GM18526 (cell line): ENCODE measurements around the gene CBX6.

Source experiments
- POLR2A ChIP-seq: IDR thresholded peaks from 3 replicates; pipeline ENCODE4 v1.6.1; 2011; ENCODE audit not compliant: insufficient read length; ENCODE audit errors: extremely low read depth

Gene CBX6

GRCh38 chr22:38850941-38851849 lies 20.8 kb downstream of the CBX6 start:
- TF ChIP-seq POLR2A = no peak

- no peak for TF ChIP-seq POLR2A
These were observed 21.6 kb downstream of the CBX6 start for GRCh38 chr22:38850399-38850798.

- no peak for TF ChIP-seq POLR2A
These were observed 22.2 kb downstream of the CBX6 start for GRCh38 chr22:38849811-38850210.

DNA sequence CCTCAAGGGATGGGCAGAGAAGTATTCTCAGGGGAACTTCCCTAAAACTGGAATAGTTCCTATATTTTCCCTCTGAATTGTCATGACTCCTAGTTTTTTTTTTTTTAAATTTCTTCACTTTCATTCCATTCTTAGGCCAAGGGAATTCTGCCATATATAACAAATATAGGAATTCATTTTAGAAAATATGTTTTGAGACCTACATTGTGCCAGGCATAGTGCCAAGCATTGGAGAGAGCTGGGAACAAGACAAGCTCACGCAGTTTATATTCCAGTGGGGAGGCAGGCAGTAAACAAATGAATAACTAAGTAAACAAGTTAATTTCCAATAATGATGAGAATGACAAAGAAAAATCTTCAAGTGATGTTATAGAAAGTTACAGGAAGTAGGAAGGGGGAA lies 25.6 kb downstream of the CBX6 start:
- TF ChIP-seq POLR2A = no peak

DNA sequence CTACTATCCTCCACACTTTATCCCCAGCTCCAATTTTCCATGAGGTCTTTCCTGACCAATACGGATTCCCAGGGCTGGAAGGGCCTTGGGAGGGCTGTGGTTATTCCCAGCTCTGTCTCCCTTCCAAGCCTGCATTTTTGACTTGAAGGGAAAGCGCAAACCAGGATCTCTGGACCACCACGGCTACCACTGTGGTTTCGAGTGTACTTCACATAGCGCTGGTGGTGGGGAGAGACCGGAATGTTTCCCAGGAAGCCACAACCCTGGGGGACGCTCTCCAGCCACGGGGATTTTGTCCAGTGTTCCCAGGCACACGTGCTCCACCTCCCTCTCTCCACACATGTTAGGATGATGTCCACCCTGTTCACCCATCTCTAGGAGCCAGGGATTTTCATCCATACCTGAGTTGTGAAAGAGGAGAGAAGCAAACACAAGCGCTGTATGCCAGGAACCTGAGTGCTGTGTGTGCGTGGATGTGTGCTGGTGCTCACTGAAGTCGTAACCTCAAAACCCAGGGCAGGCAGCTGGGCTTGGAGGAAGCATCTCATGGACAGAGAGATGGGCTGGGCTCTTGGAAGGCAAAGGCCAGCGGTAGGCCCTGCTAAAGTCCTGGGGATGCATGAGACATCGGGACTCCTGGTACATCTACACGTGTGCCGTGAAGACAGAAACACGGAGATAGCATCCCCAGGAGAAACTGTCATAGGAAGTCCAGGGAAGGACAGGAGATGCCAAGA lies 26.8 kb downstream of the CBX6 start:
- TF ChIP-seq POLR2A = no peak

- no peak for TF ChIP-seq POLR2A
These were observed 27.6 kb downstream of the CBX6 start for GRCh38 chr22:38844315-38845003.

DNA sequence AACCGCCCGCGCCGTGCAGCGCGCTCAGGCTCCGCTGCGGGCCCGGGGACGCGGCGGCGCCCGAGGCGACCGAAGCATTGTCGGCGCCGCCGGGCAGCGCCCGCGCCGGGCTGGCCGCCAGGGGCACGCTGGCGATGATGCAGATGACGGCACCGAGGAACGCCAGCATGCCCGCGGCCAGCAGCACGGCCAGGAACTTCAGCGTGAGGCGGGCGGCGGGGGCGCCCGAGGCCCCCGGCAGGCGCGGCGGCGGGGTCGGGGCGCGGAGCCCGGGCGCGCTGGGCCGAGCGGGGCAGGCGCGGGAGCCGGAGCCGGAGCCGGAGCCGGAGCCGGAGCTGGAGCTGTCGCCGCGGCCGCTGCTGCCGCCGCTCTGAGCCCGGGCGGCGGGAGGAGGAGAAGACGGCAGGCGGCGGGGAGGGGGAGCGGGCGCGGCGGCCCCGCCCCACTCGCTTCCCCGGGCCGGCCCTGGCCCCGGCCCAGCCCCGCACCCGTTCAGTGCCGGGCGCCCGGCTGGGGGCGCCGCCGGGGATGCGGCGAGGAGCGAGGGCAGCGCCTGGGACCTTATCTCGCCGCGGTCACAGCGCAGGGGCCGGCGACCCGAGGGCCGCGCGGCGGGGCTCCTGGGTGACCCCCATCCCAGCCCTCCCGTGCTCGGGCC lies 28.2 kb downstream of the CBX6 start, which contains the start of gene NPTXR:
Gene NPTXR, minus strand, starts transcription at position 372 of the 658 bp plus-strand sequence.
- no peak for TF ChIP-seq POLR2A

- TF ChIP-seq POLR2A = no peak
These were observed 28.8 kb downstream of the CBX6 start for GRCh38 chr22:38843201-38843656.

- no peak for TF ChIP-seq POLR2A
These were observed 29.4 kb downstream of the CBX6 start for GRCh38 chr22:38842512-38843200.

- no peak for TF ChIP-seq POLR2A
These were observed 30.4 kb downstream of the CBX6 start for GRCh38 chr22:38841635-38842034.

- no peak for TF ChIP-seq POLR2A
These were observed 30.8 kb downstream of the CBX6 start for GRCh38 chr22:38841211-38841610.

DNA sequence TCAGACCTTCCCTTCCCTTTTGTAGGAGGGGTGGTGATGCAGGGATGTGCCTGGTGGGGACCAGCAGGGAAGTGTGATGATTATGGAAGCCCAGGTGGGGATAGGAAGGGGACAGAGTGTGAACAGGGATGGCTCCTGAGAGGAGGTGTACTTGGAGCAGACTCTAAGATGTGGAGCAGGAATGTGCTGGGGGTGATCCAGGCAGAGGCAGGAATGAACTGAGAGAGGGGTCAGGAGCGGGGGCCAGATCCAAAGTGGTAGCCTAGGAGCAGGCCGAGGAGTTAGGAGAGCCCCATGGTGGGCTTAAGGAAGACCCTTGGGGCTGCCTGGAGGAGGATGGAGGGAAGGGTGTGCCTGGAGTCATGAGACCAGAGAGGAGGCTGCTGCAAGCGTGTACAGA lies 31.9 kb downstream of the CBX6 start:
- no peak for TF ChIP-seq POLR2A

DNA sequence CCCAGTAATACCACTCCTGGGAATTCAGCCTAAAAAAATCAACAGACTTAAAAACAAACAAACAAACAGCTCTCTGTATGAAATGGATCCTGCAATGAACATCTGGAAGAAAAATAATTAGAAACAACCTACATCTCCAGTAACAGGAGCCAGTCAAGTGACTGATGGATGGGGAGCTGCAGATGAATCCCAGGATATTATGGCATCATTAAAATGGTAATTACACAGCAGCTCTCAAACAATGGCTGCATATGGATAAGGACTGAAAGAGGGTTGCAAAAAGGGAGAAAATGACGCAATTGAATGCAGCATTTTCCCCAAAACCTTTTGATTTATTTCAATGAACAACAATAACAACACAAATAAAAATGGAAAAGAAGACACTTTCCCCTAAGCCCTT lies 32.3 kb downstream of the CBX6 start:
- TF ChIP-seq POLR2A = no peak

DNA sequence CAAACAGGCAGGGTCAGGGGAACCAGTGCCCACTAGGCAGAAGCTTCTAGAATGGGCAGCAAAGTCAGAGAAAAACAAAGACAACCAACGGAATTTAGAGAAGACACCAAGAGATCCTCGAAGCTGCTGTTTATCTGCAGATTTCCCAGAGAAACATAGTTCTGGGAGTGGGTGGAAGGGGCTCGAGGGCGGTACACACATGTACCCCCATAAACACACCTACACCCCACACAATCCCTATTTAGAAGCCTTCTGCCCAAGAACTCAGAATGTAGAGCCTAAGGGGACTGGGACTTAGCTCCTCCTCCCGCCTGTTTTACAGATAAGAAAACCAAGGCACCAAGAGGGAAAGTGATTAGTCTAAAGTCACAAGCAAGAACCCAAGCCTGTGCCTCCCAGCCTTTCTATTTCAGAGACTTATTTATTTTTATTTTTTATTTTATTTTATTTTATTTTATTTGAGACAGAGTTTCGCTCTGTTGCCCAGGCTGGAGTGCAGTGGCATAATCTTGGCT lies 34.5 kb downstream of the CBX6 start:
- no peak for TF ChIP-seq POLR2A
